Keratinocyte (primary cell): ENCODE data around the gene UTP3. TPM values are rescaled to one million over a fixed set of nuclear protein-coding genes. Genes with fewer than 3 reads are reported as not detected.
"Not testable (repeated sequence)": the region's sequence is repeated elsewhere in the genome, so short reads cannot be mapped to it uniquely, and the experiment has no call there.

Source experiments
- DNase-seq: peaks from one replicate; pipeline ENCODE4 v3.0.0-alpha.2; 2011; ENCODE audit warnings: low read depth, missing footprints, low spot score
- FAIRE-seq: peaks from 2 replicates; lab custom pipeline; 2011; peaks lifted over from hg19 to GRCh38; lab: Jason Lieb, UNC
- H2AFZ ChIP-seq: 2 replicates; pipeline ENCODE4 v1.6.0; 2012; ENCODE audit warnings: low read length, control low read depth, inconsistent platforms; ENCODE audit not compliant: control insufficient read depth
- H3K27ac ChIP-seq: 2 replicates; pipeline ENCODE4 v1.5.1; 2011; ENCODE audit warnings: low read length; ENCODE audit not compliant: control insufficient read depth, insufficient read depth
- H3K27me3 ChIP-seq: 3 replicates; pipeline ENCODE4 v1.6.0; 2011; ENCODE audit warnings: low read length; ENCODE audit not compliant: control insufficient read depth, insufficient read depth; ENCODE audit errors: extremely low read depth
- H3K36me3 ChIP-seq, 2 experiments: 2 replicates in 1 of 2; 3 replicates in 1 of 2; pipeline ENCODE4 v1.5.1; 2011; ENCODE audit warnings: low read length in 2 of 2, mild to moderate bottlenecking in 1 of 2; ENCODE audit not compliant: control insufficient read depth in 2 of 2, insufficient read depth in 2 of 2; ENCODE audit errors: extremely low read depth in 1 of 2
- H3K4me1 ChIP-seq: 3 replicates; pipeline ENCODE4 v1.5.1; 2011; ENCODE audit warnings: low read length; ENCODE audit not compliant: control insufficient read depth, insufficient read depth; ENCODE audit errors: extremely low read depth
- H3K4me2 ChIP-seq: 3 replicates; pipeline ENCODE4 v1.6.0; 2011; ENCODE audit warnings: low read depth, low read length; ENCODE audit not compliant: control insufficient read depth, insufficient read depth; ENCODE audit errors: extremely low read depth
- H3K4me3 ChIP-seq, 3 experiments: fragments of 200-600 bp in 1 of 3; sonication (generic) in 1 of 3; 2 replicates in 2 of 3; 3 replicates in 1 of 3; pipeline ENCODE4 v1.5.1; 2011 to 2016; ENCODE audit warnings: low read length in 3 of 3, mild to moderate bottlenecking in 3 of 3, control low read depth in 2 of 3, inconsistent platforms in 1 of 3, low read depth in 1 of 3, mixed read lengths in 1 of 3, mixed run types in 1 of 3, moderate library complexity in 1 of 3; ENCODE audit not compliant: control insufficient read depth in 2 of 3, insufficient read depth in 2 of 3; ENCODE audit errors: extremely low read depth in 1 of 3
- H3K79me2 ChIP-seq: 2 replicates; pipeline ENCODE4 v1.6.0; 2012; ENCODE audit warnings: low read length; ENCODE audit not compliant: control insufficient read depth, insufficient read depth
- H3K9ac ChIP-seq: 3 replicates; pipeline ENCODE4 v1.6.0; 2011; ENCODE audit warnings: low read length; ENCODE audit not compliant: control insufficient read depth, insufficient read depth; ENCODE audit errors: extremely low read depth
- H3K9me1 ChIP-seq: 3 replicates; pipeline ENCODE4 v1.6.0; 2011; ENCODE audit warnings: low read length; ENCODE audit not compliant: control insufficient read depth, insufficient read depth; ENCODE audit errors: extremely low read depth
- H3K9me3 ChIP-seq: 2 replicates; pipeline ENCODE4 v1.5.1; 2012; ENCODE audit warnings: low read depth, low read length; ENCODE audit not compliant: control insufficient read depth
- H4K20me1 ChIP-seq: 3 replicates; pipeline ENCODE4 v1.6.0; 2011; ENCODE audit warnings: low read length; ENCODE audit not compliant: control insufficient read depth, insufficient read depth; ENCODE audit errors: extremely low read depth
- CTCF ChIP-seq, 3 experiments: IDR thresholded peaks in 1 of 3; conservative IDR thresholded peaks in 1 of 3; optimal IDR thresholded peaks in 1 of 3; 2 replicates in 2 of 3; 3 replicates in 1 of 3; pipeline versions ENCODE3 to v1.5.1; 2011; ENCODE audit warnings: low read length in 3 of 3, mild to moderate bottlenecking in 3 of 3, moderate library complexity in 2 of 3, control low read depth in 1 of 3, inconsistent platforms in 1 of 3; ENCODE audit not compliant: insufficient read depth in 2 of 3; ENCODE audit errors: extremely low read depth in 1 of 3
- EZH2 ChIP-seq: IDR thresholded peaks from one replicate; pipeline ENCODE4 v1.6.1; 2012; ENCODE audit warnings: inconsistent platforms, mild to moderate bottlenecking, low read length, moderate library complexity
- dilution Hi-C: fragments of 300-500 bp; cut with MboI; formaldehyde crosslinking; loops from one replicate; pipeline ENCODE4 v1.7.0; 2020; ENCODE audit warnings: low sequenced_read_pairs; ENCODE audit not compliant: extremely low pct_ligation_motif_present
- polyA plus RNA-seq, 5 experiments: library from polyadenylated mRNA; depleted of rRNA in 3 of 5; stranded (reverse) in 3 of 5; stranded (forward) in 1 of 5; unstranded in 1 of 5; fragments of >200 nt; gene quantifications; 1 replicate in 1 of 5; 2 replicates in 3 of 5; 3 replicates in 1 of 5; pipeline versions ENCODE4 v1.2.1 to v1.2.3, GENCODE V29; 2011 to 2012; ENCODE audit warnings: missing spikeins in 2 of 5, low read depth in 1 of 5, low replicate concordance in 1 of 5

The UTP3 gene
- polyA plus RNA-seq, 1 donor (not counting 4 experiments of a cell fraction or from before 2014, with no cell fraction given) = 27.7 TPM

GRCh38 chr4:70660106-70660505 is 28.2 kb upstream of the UTP3 start:
- FAIRE-seq = no peak
- H4K20me1 ChIP-seq = no peaks in the 10 kb centered on the region
- dilution Hi-C loops = no loop called here

GRCh38 chr4:70661309-70661922 is 26.9 kb upstream of the UTP3 start:
- H3K9me3 ChIP-seq, H3K27me3 ChIP-seq, H4K20me1 ChIP-seq, H3K9me1 ChIP-seq, FAIRE-seq, H3K9ac ChIP-seq, H3K4me2 ChIP-seq, DNase-seq, dilution Hi-C loops, H3K4me3 ChIP-seq, H3K27ac ChIP-seq, H2AFZ ChIP-seq, H3K4me1 ChIP-seq, H3K79me2 ChIP-seq, H3K36me3 ChIP-seq: not testable (repeated sequence)

More at GRCh38 chr4:70660106-70660505, 28.2 kb upstream of the UTP3 start:
- H3K4me2 ChIP-seq = no peak overlapping the region
- DNase-seq = no peak
- no peaks in the 10 kb centered on the region for H3K4me1 ChIP-seq
- no peak overlapping the region for H3K4me3 ChIP-seq
- H3K79me2 ChIP-seq = no peaks in the 10 kb centered on the region
- no peak overlapping the region for H2AFZ ChIP-seq
- TF ChIP-seq CTCF (optimal IDR thresholded peaks at IDR 0.05 in 1 of 3, IDR thresholded peaks at IDR 0.05 in 1 of 3, conservative IDR thresholded peaks at IDR 0.05 in 1 of 3; ENCODE audit: extremely low read depth in 1 of 3, insufficient read depth in 2 of 3, low read length in 3 of 3) = no peak
- TF ChIP-seq EZH2 = no peak
- H3K9me1 ChIP-seq = no peaks in the 10 kb centered on the region
- H3K36me3 ChIP-seq = no peaks in the 10 kb centered on the region
- no peak overlapping the region for H3K27ac ChIP-seq
- H3K9ac ChIP-seq = no peak overlapping the region
- H3K27me3 ChIP-seq = no peaks in the 10 kb centered on the region
- H3K9me3 ChIP-seq = no peaks in the 10 kb centered on the region

GRCh38 chr4:70666369-70666768 is 22.0 kb upstream of the UTP3 start, which contains the start of gene JCHAIN:
Gene JCHAIN, minus strand, starts transcription at chr4:70666508. Its CDS starts 18 bp downstream, at chr4:70666490.
- Histone ChIP-seq H3K27ac (no peak within 1 kb of the TSS), H3K9ac (no peak within 1 kb of the TSS), H4K20me1 (no peaks in the 10 kb centered on the region), H3K4me2 (no peak within 1 kb of the TSS), H3K9me3 (no peaks in the 10 kb centered on the region), H3K27me3 (no peaks in the 10 kb centered on the region), H3K36me3 (no peaks in the 10 kb centered on the region), H3K4me3 (no peak within 1 kb of the TSS), H3K79me2 (no peaks in the 10 kb centered on the region), H3K4me1 (no peaks in the 10 kb centered on the region), H3K9me1 (no peaks in the 10 kb centered on the region), H2AFZ (no peak within 1 kb of the TSS)
- dilution Hi-C loops = no loop called here
- DNase-seq = no peak
- TF ChIP-seq EZH2 = no peak
- no peak for TF ChIP-seq CTCF (optimal IDR thresholded peaks at IDR 0.05 in 1 of 3, IDR thresholded peaks at IDR 0.05 in 1 of 3, conservative IDR thresholded peaks at IDR 0.05 in 1 of 3; ENCODE audit: extremely low read depth in 1 of 3, insufficient read depth in 2 of 3, low read length in 3 of 3)
- FAIRE-seq = no peak
